Measurements from ENCODE around the gene ZNF236.

GRCh38 chr18:76803814-76804213, 18.5 kb upstream of the ZNF236 start:
- TF ChIP-seq, protein P1, sequence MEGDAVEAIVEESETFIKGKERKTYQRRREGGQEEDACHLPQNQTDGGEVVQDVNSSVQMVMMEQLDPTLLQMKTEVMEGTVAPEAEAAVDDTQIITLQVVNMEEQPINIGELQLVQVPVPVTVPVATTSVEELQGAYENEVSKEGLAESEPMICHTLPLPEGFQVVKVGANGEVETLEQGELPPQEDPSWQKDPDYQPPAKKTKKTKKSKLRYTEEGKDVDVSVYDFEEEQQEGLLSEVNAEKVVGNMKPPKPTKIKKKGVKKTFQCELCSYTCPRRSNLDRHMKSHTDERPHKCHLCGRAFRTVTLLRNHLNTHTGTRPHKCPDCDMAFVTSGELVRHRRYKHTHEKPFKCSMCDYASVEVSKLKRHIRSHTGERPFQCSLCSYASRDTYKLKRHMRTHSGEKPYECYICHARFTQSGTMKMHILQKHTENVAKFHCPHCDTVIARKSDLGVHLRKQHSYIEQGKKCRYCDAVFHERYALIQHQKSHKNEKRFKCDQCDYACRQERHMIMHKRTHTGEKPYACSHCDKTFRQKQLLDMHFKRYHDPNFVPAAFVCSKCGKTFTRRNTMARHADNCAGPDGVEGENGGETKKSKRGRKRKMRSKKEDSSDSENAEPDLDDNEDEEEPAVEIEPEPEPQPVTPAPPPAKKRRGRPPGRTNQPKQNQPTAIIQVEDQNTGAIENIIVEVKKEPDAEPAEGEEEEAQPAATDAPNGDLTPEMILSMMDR (conservative IDR thresholded peaks at IDR 0.05 in 1 of 2, IDR thresholded peaks at IDR 0.05 in 1 of 2; ENCODE audit: low read depth in 1 of 2, low read length in 2 of 2): peak; percentile 85 to 94
- TF ChIP-seq EZH2 (IDR thresholded peaks at IDR 0.05; ENCODE audit: low read length, missing control alignments): no peak

Data from fibroblast of lung (primary cell).